Panc1 (cell line): ENCODE results near the gene HES1. TPM values are rescaled to one million over a fixed set of nuclear protein-coding genes. Genes with fewer than 3 reads are reported as not detected.

Source experiments
- ATAC-seq: fragments of 200-7000 bp; cut with Tn5 transposase; 2 replicates; pipeline ENCODE4 v1.9.1; 2020; ENCODE audit warnings: mild to moderate bottlenecking, moderate library complexity
- BruUV-seq: library from RNA; stranded (reverse); fragments of 400-500 nt; replicated peaks from 2 replicates; lab custom pipeline; 2021; lab: Mats Ljungman, UMichigan
- CTCF ChIA-PET: fragments of 300-600 bp; sonication (Branson Sonifier 250); formaldehyde crosslinking; loops from one replicate; lab custom pipeline; 2022; ENCODE audit warnings: antibody characterized with exemption; lab: Charles Lee
- POLR2A ChIA-PET: fragments of 300-600 bp; sonication (Branson Sonifier 250); formaldehyde crosslinking; loops from one replicate; lab custom pipeline; 2022; ENCODE audit warnings: antibody characterized with exemption; lab: Charles Lee
- DNase-seq: peaks from one replicate; pipeline ENCODE4 v3.0.0-alpha.2; 2010; ENCODE audit warnings: low read depth, low spot score
- H3K27ac ChIP-seq: 2 replicates; pipeline ENCODE4 v1.5.1; 2011; ENCODE audit warnings: mild to moderate bottlenecking, low read length, inconsistent platforms
- H3K27me3 ChIP-seq: fragments of 200-500 bp; sonication (Bioruptor generic); 2 replicates; pipeline ENCODE4 v1.6.0; 2014; ENCODE audit warnings: low read length, inconsistent platforms; ENCODE audit not compliant: control insufficient read depth, insufficient read depth
- H3K36me3 ChIP-seq: fragments of 200-500 bp; sonication (Bioruptor generic); 2 replicates; pipeline ENCODE4 v1.5.1; 2014; ENCODE audit warnings: inconsistent platforms, mild to moderate bottlenecking, low read length, moderate library complexity; ENCODE audit not compliant: control insufficient read depth, insufficient read depth
- H3K4me1 ChIP-seq: 2 replicates; pipeline ENCODE4 v1.5.1; 2011; ENCODE audit warnings: inconsistent platforms, mild to moderate bottlenecking, low read length, moderate library complexity; ENCODE audit not compliant: control insufficient read depth, insufficient read depth
- H3K4me3 ChIP-seq, 2 experiments: 2 replicates each; pipeline ENCODE4 v1.5.1; 2011 to 2012; ENCODE audit warnings: low read depth in 2 of 2, low read length in 2 of 2, mild to moderate bottlenecking in 2 of 2, inconsistent platforms in 1 of 2, moderate library complexity in 1 of 2
- H3K9me3 ChIP-seq: fragments of 200-500 bp; sonication (Bioruptor generic); 2 replicates; pipeline ENCODE4 v1.5.1; 2014; ENCODE audit warnings: low read depth, mild to moderate bottlenecking, inconsistent platforms, low read length, moderate library complexity; ENCODE audit not compliant: control insufficient read depth, insufficient read depth
- POLR2AphosphoS5 ChIP-seq: IDR thresholded peaks from 2 replicates; pipeline ENCODE4 v1.6.1; 2012; ENCODE audit warnings: mild to moderate bottlenecking, low read depth, low read length, moderate library complexity
- SIN3A ChIP-seq: IDR thresholded peaks from 2 replicates; pipeline ENCODE4 v1.6.1; 2012; ENCODE audit warnings: low read depth, mild to moderate bottlenecking, low read length, moderate library complexity, borderline replicate concordance; ENCODE audit not compliant: insufficient read depth
- TCF7L2 ChIP-seq: IDR thresholded peaks from 2 replicates; pipeline ENCODE4 v1.6.1; 2011; ENCODE audit warnings: mild to moderate bottlenecking, low read depth, low read length, inconsistent platforms
- in situ Hi-C: cut with HindIII; loops from 2 replicates; pipeline ENCODE4 v1.10.0; 2016; ENCODE audit warnings: low sequenced_read_pairs, low pct_unique_long_range_greater_than_20kb
- intact Hi-C: fragments of 100-400 bp; cut with micrococcal nuclease; formaldehyde crosslinking; loops from one replicate; pipeline ENCODE4 v1.10.0; 2022; ENCODE audit not compliant: unreplicated experiment
- total RNA-seq: library from RNA; stranded (reverse); gene quantifications from one replicate; pipeline ENCODE4 v1.2.1, GENCODE V29; 2021; ENCODE audit not compliant: unreplicated experiment
- TF ChIP-seq, protein P1 (sequence below): fragments of 450-650 bp; IDR thresholded peaks from 2 replicates; pipeline ENCODE4 v1.5.1; 2017; ENCODE audit warnings: mild to moderate bottlenecking
- TF ChIP-seq, protein P2 (sequence below), 2 experiments: IDR thresholded peaks; 2 replicates each; pipeline ENCODE4 v1.6.1; 2011 to 2012; ENCODE audit warnings: low read depth in 2 of 2, control low read depth in 1 of 2, low read length in 1 of 2, mild to moderate bottlenecking in 1 of 2, moderate library complexity in 1 of 2; ENCODE audit not compliant: insufficient read depth in 1 of 2

HES1 gene
- total RNA-seq, 1 experiment from 2014 or later = 28.5 TPM

DNA sequence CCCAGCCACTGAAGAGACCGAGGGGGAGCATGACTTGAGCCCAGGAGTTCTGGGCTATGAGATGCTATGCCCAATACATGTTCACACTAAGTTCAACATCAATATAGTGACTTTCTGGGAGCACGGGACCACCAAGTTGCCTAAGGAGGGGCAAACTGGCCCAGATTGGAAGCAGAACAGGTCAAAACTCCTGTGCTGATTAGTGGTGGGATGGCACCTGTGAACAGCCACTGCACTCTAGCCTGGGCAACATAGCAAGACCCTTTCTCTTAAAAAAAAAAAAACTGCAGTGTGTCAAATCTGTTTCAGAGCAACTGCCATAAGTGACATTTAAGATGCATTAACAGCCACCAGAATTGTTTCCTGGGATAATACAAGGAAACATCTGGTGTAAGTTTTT is 9.8 kb downstream of the HES1 start:
- ChIA-PET CTCF (no interaction called here), POLR2A (no interaction called here)
- Histone ChIP-seq H3K4me1 (peaks cover 29% of the 10 kb centered on the region), H3K27ac (peak overlapping the region; percentile 24; the same call in 1 of the 2 replicates), H3K9me3 (no peaks in the 10 kb centered on the region), H3K27me3 (no peaks in the 10 kb centered on the region), H3K36me3 (no peaks in the 10 kb centered on the region), H3K4me3 (no peak overlapping the region)
- DNase-seq (no peak), ATAC-seq (no peak)
- intact Hi-C loops = no loop called here
- in situ Hi-C loops = no loop called here
- TF ChIP-seq POLR2AphosphoS5 = no peak
- no peak for TF ChIP-seq TCF7L2
- TF ChIP-seq, protein P1, sequence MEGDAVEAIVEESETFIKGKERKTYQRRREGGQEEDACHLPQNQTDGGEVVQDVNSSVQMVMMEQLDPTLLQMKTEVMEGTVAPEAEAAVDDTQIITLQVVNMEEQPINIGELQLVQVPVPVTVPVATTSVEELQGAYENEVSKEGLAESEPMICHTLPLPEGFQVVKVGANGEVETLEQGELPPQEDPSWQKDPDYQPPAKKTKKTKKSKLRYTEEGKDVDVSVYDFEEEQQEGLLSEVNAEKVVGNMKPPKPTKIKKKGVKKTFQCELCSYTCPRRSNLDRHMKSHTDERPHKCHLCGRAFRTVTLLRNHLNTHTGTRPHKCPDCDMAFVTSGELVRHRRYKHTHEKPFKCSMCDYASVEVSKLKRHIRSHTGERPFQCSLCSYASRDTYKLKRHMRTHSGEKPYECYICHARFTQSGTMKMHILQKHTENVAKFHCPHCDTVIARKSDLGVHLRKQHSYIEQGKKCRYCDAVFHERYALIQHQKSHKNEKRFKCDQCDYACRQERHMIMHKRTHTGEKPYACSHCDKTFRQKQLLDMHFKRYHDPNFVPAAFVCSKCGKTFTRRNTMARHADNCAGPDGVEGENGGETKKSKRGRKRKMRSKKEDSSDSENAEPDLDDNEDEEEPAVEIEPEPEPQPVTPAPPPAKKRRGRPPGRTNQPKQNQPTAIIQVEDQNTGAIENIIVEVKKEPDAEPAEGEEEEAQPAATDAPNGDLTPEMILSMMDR = no peak
- TF ChIP-seq SIN3A = no peak
- TF ChIP-seq, protein P2, sequence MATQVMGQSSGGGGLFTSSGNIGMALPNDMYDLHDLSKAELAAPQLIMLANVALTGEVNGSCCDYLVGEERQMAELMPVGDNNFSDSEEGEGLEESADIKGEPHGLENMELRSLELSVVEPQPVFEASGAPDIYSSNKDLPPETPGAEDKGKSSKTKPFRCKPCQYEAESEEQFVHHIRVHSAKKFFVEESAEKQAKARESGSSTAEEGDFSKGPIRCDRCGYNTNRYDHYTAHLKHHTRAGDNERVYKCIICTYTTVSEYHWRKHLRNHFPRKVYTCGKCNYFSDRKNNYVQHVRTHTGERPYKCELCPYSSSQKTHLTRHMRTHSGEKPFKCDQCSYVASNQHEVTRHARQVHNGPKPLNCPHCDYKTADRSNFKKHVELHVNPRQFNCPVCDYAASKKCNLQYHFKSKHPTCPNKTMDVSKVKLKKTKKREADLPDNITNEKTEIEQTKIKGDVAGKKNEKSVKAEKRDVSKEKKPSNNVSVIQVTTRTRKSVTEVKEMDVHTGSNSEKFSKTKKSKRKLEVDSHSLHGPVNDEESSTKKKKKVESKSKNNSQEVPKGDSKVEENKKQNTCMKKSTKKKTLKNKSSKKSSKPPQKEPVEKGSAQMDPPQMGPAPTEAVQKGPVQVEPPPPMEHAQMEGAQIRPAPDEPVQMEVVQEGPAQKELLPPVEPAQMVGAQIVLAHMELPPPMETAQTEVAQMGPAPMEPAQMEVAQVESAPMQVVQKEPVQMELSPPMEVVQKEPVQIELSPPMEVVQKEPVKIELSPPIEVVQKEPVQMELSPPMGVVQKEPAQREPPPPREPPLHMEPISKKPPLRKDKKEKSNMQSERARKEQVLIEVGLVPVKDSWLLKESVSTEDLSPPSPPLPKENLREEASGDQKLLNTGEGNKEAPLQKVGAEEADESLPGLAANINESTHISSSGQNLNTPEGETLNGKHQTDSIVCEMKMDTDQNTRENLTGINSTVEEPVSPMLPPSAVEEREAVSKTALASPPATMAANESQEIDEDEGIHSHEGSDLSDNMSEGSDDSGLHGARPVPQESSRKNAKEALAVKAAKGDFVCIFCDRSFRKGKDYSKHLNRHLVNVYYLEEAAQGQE (IDR thresholded peaks at IDR 0.05; ENCODE audit: insufficient read depth in 1 of 2, low read depth in 2 of 2, low read length in 1 of 2) = no peak
- no TSS peak for BruUV-seq

DNA sequence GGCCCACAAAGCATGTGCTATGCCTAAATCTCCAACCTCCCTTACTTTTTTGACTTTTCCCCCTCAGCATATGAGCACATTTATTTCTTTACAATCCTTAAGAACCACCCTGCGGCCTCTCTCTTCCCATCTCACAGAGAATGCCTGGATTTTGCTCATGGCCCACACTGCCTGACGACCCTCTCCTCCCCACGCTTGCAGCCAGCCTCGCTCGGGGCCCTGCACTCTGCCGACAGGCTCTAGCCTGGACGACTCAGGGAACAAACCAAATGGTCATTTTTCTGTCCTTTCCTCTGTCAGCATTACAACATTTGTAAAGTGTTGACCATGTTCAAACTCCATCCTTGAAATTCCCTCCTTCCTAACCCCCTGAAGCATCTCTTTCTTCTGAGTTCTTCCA is 11.7 kb downstream of the HES1 start:
- intact Hi-C loops (no loop called here), in situ Hi-C loops (no loop called here)
- ChIA-PET POLR2A (no interaction called here), CTCF (no interaction called here)
- DNase-seq = no peak
- H3K4me3 ChIP-seq = no peak overlapping the region
- H3K27me3 ChIP-seq = no peaks in the 10 kb centered on the region
- TF ChIP-seq, protein P1 = no peak
- TF ChIP-seq TCF7L2 (no peak), SIN3A (no peak), POLR2AphosphoS5 (no peak)
- TF ChIP-seq, protein P2 (IDR thresholded peaks at IDR 0.05; ENCODE audit: insufficient read depth in 1 of 2, low read depth in 2 of 2, low read length in 1 of 2) = no peak
- no peak overlapping the region for H3K27ac ChIP-seq
- peak; percentile 12; the same call in 1 of the 2 replicates for ATAC-seq
- H3K36me3 ChIP-seq = no peaks in the 10 kb centered on the region
- no TSS peak for BruUV-seq
- H3K9me3 ChIP-seq = no peaks in the 10 kb centered on the region
- H3K4me1 ChIP-seq = peaks cover 17% of the 10 kb centered on the region
